ENCODE measurements around the gene PLPP7. TPM values are rescaled to one million over a fixed set of nuclear protein-coding genes. Genes with fewer than 3 reads are reported as not detected.

Gene PLPP7
- total RNA-seq, 1 experiment from 2014 or later = not detected

DNA sequence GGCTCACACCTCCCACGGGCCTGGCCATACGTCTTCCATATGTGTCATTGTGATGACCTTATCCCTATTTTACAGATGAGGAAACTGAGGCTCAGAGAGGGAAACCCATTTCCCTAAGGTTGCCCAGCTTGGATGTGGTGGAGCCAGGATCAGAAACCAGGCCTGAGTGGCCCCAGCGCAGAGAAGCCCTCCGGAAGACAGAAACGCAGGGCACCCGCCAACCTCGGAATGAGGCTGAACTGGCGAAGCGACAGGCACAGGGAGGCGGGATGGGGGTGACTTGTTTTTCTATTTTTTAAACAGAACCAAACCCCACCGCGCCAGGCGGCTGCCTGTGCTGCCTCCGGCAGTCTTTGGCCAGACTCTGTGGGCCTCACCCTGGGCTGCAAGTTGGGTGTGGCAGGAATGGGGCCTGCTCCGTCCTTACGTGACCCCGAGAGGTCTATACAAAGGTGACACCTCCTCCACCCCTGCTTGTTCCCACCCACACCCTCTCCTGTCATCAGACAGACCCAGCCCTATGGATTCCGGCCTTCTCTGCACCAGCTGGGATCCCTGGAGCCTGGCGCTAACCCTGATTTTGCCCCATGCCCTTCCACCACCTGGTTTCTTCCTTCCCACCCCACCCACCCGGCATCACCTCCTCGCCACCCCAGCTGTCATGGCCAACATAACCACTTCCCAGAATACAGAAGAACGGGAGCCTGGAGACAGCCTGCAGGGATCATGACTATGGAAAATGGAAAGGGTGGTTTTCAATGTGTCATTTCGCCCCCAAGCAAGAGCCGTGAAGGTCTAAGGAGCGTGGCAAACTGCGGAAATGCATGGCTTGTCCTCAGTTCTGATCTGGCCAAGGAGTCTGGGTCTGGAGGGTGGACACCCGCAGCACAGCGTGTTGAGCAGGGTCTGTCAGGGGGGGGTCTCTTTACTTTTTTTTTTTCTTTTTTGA, 23.6 kb downstream of the PLPP7 start:
- CTCF ChIA-PET = no interaction called here
- H3K27ac Mint-ChIP-seq (ENCODE audit: low read depth, unreplicated experiment) = no peak overlapping the region
- intact Hi-C loops (cut with micrococcal nuclease) = no loop called here
- DNase-seq (ENCODE audit: unreplicated experiment) = no peak
- H3K4me1 Mint-ChIP-seq (ENCODE audit: insufficient read depth, unreplicated experiment) = no peaks in the 10 kb centered on the region
- TF ChIP-seq, protein P1, sequence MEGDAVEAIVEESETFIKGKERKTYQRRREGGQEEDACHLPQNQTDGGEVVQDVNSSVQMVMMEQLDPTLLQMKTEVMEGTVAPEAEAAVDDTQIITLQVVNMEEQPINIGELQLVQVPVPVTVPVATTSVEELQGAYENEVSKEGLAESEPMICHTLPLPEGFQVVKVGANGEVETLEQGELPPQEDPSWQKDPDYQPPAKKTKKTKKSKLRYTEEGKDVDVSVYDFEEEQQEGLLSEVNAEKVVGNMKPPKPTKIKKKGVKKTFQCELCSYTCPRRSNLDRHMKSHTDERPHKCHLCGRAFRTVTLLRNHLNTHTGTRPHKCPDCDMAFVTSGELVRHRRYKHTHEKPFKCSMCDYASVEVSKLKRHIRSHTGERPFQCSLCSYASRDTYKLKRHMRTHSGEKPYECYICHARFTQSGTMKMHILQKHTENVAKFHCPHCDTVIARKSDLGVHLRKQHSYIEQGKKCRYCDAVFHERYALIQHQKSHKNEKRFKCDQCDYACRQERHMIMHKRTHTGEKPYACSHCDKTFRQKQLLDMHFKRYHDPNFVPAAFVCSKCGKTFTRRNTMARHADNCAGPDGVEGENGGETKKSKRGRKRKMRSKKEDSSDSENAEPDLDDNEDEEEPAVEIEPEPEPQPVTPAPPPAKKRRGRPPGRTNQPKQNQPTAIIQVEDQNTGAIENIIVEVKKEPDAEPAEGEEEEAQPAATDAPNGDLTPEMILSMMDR (IDR thresholded peaks at IDR 0.05; ENCODE audit: unreplicated experiment) = no peak
- H3K27me3 Mint-ChIP-seq (ENCODE audit: insufficient read depth, unreplicated experiment) = no peaks in the 10 kb centered on the region
- no peak overlapping the region for H3K4me3 Mint-ChIP-seq (ENCODE audit: unreplicated experiment)
- POLR2A ChIA-PET = no interaction called here
- H3K9me3 Mint-ChIP-seq (ENCODE audit: unreplicated experiment) = no peaks in the 10 kb centered on the region
- no TSS peak for BruUV-seq (replicated peaks)
- peaks cover 6% of the 10 kb centered on the region for H3K36me3 Mint-ChIP-seq (ENCODE audit: insufficient read depth, unreplicated experiment)

DNA sequence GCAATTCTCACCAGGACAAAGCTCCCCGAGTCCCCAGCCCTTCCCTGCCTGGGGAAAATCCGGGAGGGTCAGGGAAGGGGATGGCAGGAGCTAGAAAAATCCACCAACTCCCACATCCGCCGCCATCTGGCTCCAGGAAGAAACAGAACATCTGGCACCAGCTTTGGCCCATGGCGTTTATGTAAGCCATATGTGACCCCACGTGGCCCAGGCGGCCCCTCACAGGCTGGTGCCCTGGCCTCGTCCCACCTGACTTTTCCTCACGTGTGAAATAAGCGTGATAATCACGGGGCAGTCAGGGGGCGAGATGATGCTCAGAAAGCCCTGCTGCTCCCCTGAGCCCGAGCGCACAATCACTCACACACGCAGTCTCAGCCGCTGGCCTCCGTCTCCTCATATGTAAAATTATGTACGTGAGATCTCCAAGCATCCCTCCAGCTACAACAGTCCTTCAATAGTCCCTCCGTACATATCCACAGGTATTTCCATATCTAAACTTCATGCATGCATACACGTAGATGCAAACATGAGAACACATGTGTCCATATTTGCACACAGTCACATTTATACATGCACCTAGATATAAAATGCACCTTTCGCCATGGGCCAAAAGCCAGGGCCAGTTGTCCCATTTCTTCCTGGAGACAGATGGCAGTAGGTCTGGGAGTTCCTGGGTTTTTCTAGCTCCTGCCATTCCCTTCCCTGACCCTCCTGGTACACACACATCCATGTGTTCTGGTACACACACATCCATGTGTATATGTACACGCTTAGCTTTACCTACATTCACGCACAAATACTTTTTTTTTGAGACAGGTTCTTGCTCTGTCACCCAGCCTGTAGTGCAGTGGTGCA, 28.9 kb downstream of the PLPP7 start:
- peaks cover 6% of the 10 kb centered on the region for H3K36me3 Mint-ChIP-seq (ENCODE audit: insufficient read depth, unreplicated experiment)
- POLR2A ChIA-PET = interaction anchor here (0.6 kb wide), 1 partner anchor 71 kb away, joined by 3 read pairs; no protein-coding TSS in a partner anchor
- intact Hi-C loops (cut with micrococcal nuclease) = no loop called here
- no peak overlapping the region for H3K4me3 Mint-ChIP-seq (ENCODE audit: unreplicated experiment)
- DNase-seq (ENCODE audit: unreplicated experiment) = no peak
- CTCF ChIA-PET = interaction anchor here (0.7 to 1.3 kb wide), 4 partner anchors 14 to 272 kb away, joined by 3 to 5 read pairs (median 3); no protein-coding TSS in a partner anchor
- H3K9me3 Mint-ChIP-seq (ENCODE audit: unreplicated experiment) = no peaks in the 10 kb centered on the region
- TF ChIP-seq, protein P1 (IDR thresholded peaks at IDR 0.05; ENCODE audit: unreplicated experiment) = no peak
- no peak overlapping the region for H3K27ac Mint-ChIP-seq (ENCODE audit: low read depth, unreplicated experiment)
- H3K4me1 Mint-ChIP-seq (ENCODE audit: insufficient read depth, unreplicated experiment) = no peaks in the 10 kb centered on the region
- BruUV-seq (replicated peaks) = no TSS peak
- no peaks in the 10 kb centered on the region for H3K27me3 Mint-ChIP-seq (ENCODE audit: insufficient read depth, unreplicated experiment)

DNA sequence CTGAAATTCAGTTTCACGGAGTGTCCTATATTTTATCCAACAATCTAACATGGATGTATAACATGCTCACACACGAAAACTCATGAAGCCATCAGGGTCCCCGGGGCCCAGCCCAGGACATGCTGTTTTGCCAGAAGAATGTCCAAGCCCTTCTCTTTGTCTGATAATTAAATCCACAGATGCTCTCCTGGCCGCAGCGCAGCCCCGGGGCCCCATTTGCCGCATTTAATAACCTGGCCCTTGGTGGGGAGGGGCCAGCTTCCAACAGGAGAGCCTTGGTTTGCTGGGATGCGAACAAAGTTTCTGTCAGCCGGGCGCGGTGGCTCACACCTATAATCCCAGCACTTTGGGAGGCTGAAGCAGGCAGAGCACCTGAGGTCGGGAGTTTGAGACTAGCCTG, 30.0 kb downstream of the PLPP7 start:
- Mint-ChIP-seq H3K36me3 (ENCODE audit: insufficient read depth, unreplicated experiment) (peaks cover 6% of the 10 kb centered on the region), H3K27ac (ENCODE audit: low read depth, unreplicated experiment) (no peak overlapping the region), H3K4me3 (ENCODE audit: unreplicated experiment) (no peak overlapping the region), H3K27me3 (ENCODE audit: insufficient read depth, unreplicated experiment) (no peaks in the 10 kb centered on the region), H3K4me1 (ENCODE audit: insufficient read depth, unreplicated experiment) (no peaks in the 10 kb centered on the region), H3K9me3 (ENCODE audit: unreplicated experiment) (no peaks in the 10 kb centered on the region)
- DNase-seq (ENCODE audit: unreplicated experiment) = no peak
- POLR2A ChIA-PET = no interaction called here
- CTCF ChIA-PET = interaction anchor here (0.8 kb wide), 2 partner anchors 17 to 273 kb away, joined by 3 read pairs; no protein-coding TSS in a partner anchor
- TF ChIP-seq, protein P1 (IDR thresholded peaks at IDR 0.05; ENCODE audit: unreplicated experiment) = no peak
- intact Hi-C loops (cut with micrococcal nuclease) = no loop called here
- no TSS peak for BruUV-seq (replicated peaks)
